CD1c-positive myeloid dendritic cell (primary cell): ENCODE results near the gene PRDM16.

Experiments used
- DNase-seq: peaks from one replicate; pipeline ENCODE4 v3.0.0-alpha.2; 2016; ENCODE audit errors: extremely low spot score

Gene PRDM16

DNA sequence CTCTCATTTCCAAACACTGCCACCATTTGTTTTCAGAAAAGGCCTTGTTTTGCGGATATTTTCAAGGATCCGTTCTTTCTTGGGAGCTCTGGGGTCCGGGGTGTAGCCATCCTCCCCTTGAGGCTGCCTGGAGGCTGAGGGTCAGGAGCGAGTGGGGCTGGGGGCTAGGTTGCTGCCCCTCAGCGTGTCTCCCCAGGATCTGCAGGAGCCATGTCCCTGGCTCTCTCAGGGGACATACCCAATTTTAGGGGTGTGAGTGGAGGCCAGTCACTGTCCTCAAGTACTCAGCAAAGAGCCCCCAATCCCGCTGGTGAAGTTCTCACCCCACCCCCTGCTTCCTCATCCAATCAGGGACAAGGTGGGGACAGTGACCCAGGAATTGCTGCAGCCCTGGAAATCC, 15.0 kb upstream of the PRDM16 start:
- DNase-seq = no peak

DNA sequence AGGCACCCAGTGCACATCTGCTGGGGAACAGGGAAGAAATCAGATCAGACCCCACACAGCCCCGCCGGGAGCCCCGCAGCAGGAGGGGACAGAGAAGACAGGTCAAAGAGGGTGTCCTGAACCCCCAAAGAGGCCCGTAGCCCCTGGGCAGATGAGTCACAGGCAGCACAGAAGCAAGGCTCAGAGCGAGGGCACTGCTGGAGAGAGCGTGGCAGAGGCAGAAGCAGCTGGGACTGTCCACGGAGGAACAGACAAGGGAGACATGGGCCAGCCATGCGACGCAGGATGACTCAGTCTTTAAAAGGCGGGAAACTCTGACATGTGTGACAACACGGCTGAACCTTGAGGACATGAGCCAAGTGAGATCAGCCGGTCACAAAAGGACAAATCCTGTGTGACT, 14.5 kb upstream of the PRDM16 start:
- DNase-seq = no peak

DNA sequence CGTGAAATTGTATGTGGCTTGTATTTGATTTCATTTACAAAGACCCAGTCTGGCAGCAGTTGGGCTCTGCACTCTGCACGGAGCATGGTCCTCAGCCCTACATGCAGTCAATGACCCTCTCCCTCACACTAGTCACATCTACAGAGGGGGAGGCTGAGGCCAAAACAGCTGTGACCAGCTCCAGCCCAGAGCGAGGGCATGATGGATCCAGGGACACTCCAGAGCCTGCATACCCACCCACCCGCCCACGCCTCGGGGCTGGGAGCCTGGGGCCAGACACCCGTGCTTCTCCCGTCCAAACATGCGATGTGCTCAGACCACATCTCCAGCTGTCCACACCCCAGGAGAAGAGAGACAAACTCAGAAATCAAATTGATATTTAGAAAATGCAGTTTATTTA, 14.0 kb upstream of the PRDM16 start:
- DNase-seq = no peak

DNA sequence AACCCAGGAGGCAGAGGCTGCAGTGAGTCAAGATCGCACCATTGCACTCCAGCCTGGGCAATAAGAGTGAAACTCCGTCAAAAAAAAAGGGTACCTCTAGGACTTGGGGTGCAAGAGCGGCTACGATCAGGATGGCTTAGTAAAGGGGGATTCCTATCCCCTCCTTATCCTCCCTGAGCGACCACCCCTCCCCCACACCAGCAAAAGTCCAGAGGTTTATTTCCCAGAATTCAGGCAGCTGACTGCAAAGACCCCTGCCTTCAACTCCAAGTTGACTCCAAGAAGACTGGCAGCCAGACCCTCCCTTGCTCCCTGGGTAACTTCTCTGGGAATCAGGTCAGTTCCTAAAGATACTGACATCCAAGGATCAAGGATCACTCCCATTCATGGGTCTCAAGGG, 12.4 kb upstream of the PRDM16 start:
- no peak for DNase-seq

DNA sequence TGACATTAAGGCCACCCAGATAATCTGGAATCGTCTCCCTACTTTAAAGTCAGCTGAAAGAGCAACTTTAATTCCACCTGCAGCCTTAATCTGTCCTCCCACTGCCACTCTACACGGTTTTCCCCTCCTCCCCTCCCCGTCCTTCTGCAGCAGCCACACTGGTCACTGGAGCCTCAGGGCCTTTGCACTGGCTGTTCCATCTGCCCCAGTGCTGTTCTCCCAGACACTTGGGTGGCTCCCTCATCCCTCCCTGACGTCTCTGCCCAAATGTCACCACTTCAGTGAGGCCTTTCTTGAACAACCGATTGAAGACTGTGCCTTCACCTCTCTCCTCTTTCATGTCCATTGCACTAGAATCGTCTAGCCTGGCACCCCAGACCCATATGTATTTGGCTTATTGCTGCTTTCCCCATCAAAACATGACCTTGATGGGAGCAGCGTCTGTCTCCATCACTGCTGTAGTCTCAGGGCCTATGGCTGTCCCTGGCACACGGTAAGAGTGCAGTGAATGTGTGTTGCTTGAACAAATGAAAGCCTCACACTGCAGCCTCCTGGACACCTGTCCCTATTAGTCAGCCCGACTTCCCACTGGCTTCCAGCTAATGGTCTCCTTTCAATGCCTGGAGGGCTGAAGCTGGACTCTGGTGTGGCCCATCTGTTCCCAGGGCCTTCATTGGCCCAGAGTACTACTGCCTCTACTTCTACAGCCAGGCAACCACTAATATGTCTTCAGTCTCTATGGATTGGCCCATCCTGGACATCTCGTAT, 10.6 kb upstream of the PRDM16 start:
- DNase-seq = no peak

DNA sequence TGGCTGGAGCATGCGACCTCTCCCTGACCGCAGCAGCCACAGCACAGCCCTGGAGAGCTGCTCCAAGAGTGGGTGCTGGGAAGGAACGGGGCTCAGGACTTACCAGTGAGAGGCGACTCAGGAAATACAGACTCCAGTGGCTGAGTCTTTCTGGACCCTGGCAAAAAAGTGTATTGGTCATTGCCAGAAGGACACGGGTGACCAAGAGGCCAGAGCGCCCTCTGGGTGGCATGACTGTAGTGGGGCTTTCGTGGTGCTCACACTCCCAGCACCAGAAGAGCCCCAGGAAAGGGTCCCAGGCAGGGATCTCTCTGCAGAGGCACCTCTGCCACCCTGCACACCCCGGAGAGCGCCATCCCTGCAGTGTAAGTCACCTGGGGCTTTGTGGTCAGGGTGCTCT, 8.9 kb upstream of the PRDM16 start:
- DNase-seq = no peak

DNA sequence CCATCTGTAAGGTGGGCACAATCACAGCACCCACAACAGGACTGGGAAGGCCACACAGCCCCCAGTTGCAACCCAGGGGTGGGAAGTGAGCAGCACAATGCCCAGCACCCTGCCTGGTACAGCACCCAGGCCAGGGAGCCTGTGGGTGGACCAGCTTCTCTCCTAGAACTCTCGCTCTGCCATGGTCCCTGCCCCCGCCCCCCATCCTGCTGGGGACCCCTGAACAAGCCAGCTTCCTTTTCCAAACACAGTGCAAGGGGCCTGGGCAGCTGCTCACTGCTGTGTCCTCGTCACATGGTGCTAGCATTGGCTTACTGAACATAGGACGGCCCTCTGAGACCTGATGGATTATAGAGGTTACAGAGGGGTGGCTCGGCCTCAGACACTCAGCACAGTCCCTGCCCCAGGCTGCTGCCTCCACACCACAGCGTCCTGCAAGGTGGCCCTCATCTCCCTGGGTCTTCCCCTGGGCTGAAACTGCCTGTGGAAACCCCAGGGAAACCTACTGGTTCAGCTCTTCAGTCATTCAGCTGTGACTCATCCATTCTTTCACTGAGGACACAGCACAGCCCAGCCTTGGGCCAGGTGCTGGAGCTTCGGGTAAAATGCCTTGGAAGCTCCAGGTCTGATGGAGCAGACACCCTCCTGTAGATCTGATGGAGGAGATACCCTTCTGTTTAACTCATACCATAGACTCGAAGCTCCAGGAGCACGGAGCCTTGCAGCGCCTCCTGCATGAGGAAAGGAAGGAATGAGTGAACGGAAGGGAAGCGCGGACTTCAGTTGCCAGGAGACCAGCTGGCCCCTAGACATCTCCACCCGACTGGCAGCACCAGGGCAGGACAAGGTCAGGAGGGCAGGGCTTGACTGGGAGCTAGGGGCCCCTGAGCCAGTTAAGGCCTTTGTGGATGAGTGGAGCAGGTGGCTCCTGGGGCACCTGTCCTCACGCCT, 8.1 kb upstream of the PRDM16 start:
- no peak for DNase-seq

DNA sequence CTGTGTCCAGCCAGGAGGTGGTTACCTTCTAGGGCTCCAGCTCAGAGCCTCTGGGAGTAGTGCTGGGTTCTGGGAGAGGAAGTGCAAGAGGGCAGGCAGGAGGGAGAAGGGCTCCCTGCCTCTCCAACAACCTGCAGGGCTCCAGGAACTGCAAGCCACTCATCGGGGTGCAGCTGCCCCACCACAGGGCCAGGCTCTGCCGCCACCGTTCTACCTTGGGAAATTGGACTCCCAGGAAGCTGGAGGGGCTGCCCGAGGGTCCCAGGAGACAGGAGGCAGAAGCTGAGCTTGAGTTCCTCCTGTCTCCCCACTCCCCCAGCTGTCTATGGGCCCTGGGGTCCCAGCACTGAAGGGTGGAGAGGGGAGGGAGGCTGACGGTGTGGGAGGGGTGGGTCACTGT, 7.4 kb upstream of the PRDM16 start:
- DNase-seq = no peak

DNA sequence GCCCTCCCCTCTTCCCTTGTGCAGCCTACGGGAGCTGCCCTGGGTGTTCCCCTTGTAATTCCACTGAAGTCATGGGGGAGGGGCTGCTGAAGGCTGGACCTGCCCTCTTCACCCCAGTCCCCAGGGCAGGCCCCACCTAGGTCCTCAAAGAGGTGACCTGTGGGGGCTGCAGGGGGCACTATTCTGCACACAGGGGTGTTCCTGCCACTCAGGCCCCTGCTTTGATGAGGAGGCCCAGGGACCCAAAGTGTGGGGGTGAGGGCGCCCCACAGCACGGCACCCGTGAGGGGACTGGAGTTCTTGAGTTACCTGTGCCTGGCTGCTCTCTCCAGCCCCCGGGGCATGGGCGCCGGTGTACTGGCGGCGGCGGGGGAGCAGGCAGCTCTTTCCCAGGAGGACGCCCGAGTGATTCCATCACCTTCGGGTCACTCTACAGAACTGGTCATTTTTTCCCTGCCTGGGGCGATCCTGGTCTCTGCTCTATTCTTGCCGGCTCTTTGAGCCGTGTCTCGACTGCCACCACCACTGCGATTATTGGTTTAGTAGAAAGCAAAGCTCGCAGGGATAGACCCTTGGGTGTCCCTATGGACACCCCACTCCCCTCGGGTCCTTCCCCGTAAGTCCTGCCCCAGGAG, 6.9 kb upstream of the PRDM16 start:
- DNase-seq = no peak

DNA sequence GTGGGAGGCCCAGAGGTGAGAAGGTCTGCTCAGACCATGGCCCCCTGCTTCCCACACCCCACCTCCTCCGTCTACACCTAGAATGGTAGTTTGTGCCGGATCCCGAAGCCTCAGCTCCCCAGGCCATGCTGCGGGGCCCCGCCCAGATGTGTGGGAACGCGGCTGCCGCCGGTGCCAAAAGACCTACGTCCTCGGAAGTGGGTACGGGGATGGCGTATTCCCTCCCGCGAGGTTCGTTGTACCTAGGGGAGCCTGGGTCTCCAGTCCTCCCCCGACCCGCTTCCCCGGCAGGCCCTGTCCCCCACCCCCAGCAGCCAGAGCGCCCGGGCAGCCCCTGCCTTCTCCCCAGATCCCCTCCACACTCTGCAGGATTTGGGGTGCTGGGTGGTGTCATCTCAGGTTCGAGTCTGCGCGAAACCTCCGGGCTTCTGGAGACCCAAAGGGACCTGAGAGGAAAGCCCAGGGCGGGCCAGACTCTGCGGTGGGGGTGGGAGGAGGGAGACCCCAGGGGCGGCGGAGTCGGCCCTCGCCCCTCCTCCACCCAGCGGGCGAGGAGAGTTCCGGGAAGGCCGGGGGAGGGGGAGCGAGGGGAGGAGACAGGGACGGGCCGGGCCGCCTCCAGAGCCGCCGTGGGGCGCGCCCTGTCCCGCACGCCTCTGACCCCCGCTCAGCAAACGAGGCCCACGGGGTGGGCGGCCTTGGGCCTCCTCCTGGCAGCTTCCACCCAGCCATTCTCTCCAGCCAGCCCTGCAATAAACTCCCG, 6.2 kb upstream of the PRDM16 start:
- DNase-seq = no peak

DNA sequence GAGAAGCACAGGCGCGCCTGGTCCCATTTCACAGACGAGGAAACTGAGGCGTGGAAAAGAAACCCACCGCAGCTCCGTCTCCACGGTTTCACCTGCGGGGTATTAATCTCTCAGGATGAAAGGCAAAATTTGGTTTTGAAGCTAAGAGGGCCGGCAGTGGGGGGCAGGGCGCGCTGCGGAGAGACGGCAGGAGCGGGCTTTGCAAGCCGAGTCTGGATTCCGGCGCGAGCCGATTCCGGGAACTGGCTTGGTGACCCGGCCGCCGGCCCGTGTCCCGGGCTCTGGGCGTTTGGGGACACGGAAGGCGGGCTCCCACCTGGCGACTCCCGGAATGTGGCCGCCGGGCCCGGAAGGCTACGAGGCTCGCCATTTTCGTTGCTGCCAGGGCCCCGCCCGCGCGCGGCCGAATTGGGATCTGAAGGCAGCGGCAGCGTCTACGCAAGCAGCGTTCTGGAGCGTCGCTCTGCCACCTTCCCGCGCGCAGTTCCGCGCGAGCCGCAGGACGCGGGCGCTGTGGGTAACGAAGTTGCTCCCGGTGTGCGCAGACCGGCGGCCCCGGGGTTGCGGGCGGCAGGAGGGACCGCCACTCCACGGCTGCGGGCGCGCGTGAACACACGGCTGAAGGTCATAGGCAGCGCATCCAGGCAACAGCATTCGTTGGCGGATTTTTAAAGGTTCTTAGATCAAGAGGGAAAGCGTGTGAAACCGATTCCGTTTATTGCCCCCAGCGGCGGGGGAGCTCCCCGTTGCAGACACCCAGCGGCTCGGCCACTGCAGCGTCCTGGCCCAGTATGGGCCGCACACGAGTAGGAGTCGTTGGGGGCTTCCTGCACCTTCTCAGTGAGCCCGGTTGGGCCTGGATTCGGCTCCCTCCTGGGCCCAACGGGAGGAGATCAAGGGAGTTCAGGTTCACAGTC, 5.4 kb upstream of the PRDM16 start:
- no peak for DNase-seq

DNA sequence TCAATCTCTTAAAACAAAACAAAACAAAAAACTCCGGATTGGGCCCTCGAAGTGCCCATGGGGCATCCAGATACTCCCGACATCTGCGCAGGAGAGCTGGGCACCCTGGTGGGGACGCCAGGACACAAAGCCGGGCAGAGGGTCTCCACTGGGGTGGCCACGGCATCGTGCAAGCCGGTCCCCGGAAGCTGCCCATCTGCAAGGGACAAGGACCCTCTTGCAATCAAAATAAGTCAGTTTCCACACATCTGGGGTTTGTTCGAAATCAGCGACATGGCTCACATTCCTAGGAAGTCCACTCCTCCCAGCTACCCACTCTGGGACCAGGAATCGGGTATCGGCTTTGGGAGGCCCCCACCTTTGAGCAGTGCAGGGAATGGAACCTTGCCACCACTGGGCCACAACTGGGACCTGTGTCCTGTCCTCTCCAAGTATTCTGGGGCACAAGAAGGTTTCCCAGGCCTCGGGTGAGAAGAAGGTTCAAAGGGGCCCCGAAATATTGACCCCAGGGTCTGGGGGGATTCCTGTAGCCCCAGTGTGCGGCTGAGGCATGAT, 4.6 kb upstream of the PRDM16 start:
- DNase-seq = no peak

DNA sequence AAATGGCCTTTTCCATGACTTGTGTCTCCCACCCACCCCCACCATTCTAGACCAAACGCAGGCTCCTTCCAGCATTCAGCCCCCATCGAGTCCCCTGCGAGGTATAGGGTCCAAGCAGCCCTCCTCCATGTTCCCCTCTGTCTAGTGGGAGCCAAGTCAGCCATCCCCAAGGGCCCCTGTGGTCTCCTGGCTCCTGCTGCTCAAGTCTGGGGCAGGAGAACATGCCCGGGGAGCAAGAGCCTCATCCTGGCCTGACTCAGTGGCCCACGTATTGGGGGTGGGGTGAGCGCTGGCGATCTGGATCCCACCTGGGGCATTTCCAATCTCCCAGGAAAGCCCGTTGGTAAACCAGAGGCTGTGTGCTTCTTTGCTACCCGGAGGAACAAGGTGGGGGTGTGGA, 4.1 kb upstream of the PRDM16 start:
- DNase-seq = no peak

DNA sequence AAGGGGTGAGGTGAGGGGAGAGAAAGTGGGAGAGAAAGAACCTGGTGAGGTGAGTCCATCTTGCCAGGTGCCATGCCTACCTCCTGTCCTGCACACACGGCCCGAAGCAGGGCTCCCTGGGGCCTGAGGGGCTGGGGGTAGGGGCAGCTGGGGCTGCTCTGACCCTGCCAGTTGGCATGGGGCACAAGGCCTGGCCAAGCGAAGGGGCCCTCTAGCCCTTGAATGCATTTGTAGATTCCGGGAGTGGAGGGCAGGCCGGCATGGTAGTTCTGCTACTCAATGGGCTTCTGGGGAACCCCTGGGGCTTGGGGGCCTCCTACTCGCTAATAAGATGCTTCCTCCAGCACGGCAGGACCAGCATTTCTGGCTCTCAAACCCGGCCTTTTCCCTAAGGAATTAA, 3.6 kb upstream of the PRDM16 start:
- no peak for DNase-seq

DNA sequence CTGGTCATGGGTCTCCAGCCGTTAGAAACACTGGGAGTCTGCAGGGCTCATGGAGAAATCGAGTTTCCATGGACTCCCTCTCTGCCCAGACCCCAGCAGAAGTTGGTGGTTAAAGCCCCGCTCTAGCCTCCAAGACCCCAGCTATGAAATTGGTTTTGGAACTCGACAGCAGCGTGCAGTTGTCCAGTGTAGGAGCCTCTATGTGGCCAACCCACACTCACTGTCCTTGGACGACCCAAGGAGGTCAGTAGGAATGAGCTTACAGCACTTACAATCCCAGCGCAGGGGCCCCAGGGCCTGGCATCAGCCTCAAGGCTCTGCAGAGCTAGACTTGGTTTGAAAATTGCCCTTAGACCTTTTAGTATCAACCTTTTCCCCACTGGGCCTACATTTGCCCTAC, 3.2 kb upstream of the PRDM16 start:
- no peak for DNase-seq

DNA sequence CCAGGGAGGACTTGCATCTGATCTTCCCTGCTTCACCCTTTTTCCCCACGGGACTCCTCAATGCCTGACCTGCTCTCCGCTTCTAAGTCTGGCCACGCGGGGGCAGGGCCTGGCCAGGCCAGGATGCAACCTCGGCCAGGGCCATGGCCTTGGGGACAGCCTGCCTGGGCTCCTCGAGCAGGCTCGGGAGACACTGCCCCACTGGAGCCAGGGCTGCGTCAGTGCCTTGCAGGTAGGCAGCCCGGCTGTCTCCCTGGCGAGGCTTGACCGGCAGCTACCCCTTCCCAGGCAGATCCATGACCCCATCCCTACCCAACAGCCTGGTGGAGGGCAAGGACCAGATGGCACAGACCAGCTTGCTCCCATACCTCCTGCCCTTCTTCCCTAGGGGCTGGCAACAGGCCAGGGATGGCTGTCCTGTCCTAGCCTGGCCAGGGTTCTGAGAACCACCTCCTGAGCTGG, 2.7 kb upstream of the PRDM16 start:
- no peak for DNase-seq

DNA sequence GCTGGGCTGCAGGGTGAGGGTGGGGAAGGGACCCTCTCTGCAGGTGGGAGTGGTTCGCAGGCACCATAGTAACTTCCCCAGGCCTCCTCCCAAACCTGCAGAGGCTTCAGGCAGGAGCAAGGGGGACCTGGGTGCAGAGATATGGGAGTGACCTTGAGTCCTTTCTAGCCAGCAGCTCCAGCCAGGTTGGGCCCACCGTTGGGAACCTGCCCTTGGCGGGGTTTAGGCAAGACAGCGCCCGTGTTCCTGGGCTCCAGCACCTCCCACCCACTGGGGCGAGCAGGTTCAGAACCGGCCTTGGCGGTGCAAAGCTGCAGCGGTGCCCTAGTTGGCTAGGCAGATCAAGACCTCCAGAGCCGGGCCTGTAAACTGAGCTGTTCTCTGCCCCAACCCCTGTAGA, 2.2 kb upstream of the PRDM16 start:
- no peak for DNase-seq

DNA sequence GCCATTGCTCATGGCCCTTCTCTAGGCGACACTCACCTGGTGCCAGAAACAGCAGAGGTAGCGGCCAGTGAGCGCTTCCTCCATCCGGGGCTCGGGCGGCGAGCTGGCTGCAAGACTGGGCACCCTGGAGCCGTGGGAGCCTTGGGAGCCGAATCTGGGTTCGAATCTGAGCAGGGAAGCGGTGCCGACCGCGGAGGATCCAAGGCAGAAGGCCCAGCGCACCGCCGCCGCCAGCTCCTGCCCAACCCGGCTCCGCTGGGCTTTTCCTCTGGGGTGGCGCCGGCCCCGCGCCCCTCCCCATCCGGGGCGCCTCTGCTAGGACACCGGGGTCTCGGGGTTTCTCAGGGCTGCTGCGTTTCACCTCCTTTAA, 1.7 kb upstream of the PRDM16 start:
- DNase-seq = no peak

DNA sequence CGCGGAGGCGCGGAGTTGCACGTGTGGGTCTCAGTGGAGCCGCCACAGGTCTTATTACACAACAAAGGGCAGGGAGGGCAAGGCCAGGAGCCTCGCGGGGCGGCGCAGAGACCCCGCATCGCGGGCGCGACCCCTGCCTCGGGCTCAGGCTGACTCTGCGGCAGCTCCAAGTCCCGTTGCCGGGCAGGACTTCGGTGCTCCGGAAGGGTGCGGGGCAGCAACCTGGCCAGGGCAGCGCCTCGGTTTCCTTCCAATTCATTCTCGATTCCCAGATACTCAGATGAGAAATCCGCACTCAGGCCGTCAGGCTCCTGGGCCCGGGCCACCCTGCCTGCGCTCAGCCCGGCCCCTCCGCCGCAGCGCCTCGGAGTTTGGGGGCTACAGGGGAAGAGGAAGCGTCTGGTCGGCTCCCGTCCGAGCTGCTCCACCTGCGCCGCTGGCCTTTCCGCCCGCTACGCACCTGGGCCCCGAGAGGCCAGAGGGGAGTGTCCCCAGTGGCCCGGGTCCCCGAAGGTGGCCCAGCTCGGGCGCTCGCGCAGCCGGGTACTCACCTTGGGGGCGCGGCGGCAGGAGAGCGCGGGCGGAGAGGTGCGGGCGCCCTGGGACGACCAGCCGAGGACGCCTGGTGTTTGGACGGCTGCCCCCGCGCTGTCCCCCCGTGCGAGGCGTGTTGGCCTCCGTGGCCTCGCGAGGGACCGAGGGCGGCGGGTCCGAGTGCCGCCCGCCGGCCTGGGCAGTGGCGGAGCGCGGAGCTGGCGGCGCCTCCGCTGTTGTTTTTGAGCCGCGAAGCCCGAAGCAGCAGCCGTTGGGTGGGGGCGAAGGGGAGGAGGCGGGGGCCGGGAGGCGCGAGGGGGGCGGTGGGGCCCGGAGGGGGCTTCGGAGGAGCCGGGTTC, 1.1 kb upstream of the PRDM16 start:
- DNase-seq = no peak
